Adrenal gland (tissue), 5 donors: ENCODE results near the gene KIF5C.

Source experiments
- CTCF ChIP-seq, 6 experiments: fragments of 450-650 bp in 4 of 6; fragments of 200-600 bp in 2 of 6; sonication (generic) in 1 of 6; IDR thresholded peaks; 1 replicate in 5 of 6; 2 replicates in 1 of 6; pipeline versions ENCODE4 v1.5.1 to v1.8.0; 2016 to 2021; ENCODE audit warnings: antibody characterized with exemption in 6 of 6, mild to moderate bottlenecking in 2 of 6, moderate library complexity in 1 of 6
- POLR2A ChIP-seq, 2 donors: fragments of 450-650 bp; IDR thresholded peaks; one replicate each; pipeline ENCODE4 v1.6.1; 2017; ENCODE audit warnings: antibody characterized with exemption in 2 of 2, mild to moderate bottlenecking in 2 of 2, moderate library complexity in 1 of 2
- donor health status: DM: no; HTN: no; CAD: no.

- TF ChIP-seq CTCF (IDR thresholded peaks at IDR 0.05) (no peak), POLR2A (IDR thresholded peaks at IDR 0.05) (no peak)
These were observed 141.0 kb downstream of the KIF5C start for GRCh38 chr2:149015926-149016563.
